GM21447 (cell line): Measurements from ENCODE around the gene NPFFR1.
A peak's percentile ranks its signal among the peaks of the same experiment; 100 is the strongest.

Source experiments
- ATAC-seq: cut with Tn5 transposase; IDR thresholded peaks from one replicate; pipeline ENCODE4 v1.9.1; 2021; ENCODE audit not compliant: unreplicated experiment

The NPFFR1 gene

DNA sequence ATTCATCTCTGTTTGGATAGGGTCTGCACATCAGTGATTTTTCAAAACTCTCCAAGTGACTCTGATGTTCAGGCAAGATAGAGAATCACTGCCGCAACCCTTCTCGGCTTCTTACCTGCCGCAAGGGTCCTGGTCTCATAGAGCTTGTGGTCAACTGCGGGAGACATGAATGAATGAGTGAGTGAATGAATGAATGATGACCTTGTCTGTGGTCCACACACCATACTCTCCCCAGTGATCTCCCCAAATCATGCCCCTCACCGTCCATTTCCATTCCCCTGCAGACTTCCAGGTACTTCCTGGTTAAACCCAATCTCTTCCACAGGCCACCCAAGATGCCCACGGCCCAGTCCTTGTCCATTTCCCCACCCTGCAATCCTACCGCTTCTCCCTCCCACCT, 5.9 kb upstream of the NPFFR1 start:
- no peak for ATAC-seq

DNA sequence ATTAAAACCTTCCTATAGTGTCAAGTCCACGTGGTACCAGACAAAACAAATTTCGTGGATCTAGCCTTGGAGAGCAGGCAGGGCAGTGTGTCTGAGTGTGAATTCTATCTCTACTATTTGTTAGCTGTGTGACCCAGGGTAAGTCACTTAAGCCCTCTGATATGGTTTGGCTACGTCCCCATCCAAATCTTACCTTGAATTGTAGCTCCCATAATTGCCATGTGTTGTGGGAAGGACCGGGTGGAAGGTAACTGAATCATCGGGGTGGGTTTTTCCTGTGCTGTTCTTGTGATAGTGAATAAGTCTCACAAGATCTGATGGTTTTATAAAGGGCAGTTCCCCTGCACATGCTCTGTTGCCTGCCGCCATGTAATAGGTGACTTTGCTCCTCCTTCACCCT, 2.8 kb upstream of the NPFFR1 start:
- no peak for ATAC-seq

DNA sequence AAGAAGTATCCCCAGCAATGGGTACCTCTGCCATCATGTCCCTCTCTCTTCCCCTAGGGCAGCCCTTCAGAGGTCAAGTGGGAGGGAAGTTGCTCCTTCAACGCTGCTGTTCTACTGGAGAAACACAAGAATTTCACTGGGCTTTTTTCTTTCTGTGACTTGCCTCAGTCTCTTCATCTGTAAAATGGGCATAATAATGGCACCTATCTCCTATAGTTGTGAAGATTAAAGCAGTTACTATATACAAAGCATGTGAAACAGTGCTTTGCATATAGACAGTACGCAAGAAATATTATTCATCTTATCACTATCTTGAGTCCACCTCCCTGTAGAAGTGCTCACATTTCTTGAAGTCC, 1.6 kb upstream of the NPFFR1 start:
- ATAC-seq, result no peak

DNA sequence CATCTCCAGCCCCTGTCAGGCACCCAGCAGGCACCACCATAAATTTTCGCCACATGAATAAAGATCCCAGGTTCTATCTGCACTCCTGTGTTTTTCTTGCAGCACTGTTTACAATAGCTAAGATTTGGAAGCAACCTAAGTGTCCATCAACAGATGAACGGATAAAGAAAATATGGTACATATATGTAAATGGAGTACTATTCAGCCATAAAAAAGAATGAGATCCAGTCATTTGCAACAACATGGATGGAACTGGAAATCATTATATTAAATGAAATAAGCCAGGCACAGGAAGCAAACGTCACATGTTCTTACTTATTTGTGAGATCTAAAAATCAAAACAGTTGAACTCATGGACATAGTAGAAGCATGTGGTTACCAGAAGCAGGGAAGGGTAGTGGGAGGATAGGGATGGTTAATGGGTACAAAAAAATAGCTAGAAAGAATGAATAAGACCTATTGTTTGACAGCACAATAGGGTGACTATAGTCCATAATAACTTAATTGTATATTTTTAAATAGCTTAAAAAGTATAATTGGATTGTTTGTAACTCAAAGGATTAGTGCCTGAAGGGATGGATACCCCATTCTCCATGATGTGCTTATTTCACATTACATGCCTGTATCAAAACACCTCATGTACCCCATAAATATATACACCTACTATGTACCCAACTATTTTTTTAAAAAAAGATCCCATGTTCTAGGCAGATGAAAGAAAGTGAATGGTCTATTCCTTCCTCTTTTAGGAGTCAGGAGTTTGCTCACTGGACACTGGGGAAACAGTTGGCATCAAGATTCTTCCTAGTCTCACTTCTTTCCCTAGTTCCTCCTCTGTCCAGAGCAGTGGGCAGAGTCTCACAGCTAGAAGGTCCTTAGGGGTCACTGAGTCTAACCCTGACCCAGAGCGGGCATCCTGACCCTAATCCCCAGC, 1.0 kb upstream of the NPFFR1 start:
- no peak for ATAC-seq

DNA sequence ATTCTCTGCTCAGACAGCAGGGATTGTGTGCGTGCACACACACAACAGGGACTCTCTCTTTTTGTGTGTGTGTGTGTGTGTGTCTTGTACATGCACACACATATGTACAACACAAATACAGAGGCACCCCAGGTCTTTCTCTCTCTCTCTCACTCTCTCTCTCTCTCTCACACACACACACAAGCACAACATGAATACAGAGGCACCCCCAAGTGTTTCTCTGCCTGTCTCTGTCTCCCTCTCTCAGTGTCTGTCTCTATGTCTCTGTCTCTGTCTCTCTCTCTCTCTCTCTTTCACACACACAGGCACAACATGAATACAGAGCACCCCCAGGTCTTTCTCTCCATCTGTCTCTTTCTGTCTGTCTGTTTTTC, 746 bp downstream of the NPFFR1 start:
- no peak for ATAC-seq

DNA sequence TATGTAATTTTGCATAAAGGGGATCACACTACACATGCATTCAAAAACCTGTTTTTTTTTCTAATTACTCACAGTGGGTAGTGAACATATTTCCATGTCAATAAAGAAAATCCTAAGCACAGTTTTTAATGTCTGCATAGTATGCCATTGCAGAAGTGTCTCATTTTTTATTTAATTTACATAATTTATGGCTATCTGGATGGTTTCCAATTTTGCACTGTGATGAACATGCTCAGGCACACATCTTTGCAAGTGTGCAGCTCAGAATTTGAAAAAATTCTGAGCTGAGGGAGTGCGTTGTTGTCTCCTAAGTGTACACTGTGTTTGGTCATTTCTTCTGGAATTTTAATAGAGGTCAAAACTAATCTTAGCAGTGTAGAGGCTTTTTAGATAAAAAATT, 2.2 kb downstream of the NPFFR1 start:
- no peak for ATAC-seq

DNA sequence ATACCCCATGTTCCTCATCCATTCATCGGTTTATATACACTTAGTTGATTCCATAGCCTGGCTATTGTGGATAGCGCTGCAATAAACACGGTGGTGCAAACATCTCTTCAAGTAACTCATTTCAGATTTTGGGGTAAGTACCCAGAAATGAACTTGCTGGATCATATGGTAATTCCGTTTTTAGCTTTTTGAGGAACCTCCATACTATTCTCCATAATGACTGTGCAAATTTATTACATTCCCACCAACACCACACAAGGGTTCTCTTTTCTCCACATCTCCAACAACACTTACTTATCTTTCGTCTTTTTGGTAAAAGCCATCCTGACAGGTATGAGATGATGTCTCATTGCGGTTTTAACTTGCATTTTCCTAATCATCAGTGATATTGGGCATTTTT, 3.7 kb downstream of the NPFFR1 start:
- no peak for ATAC-seq

DNA sequence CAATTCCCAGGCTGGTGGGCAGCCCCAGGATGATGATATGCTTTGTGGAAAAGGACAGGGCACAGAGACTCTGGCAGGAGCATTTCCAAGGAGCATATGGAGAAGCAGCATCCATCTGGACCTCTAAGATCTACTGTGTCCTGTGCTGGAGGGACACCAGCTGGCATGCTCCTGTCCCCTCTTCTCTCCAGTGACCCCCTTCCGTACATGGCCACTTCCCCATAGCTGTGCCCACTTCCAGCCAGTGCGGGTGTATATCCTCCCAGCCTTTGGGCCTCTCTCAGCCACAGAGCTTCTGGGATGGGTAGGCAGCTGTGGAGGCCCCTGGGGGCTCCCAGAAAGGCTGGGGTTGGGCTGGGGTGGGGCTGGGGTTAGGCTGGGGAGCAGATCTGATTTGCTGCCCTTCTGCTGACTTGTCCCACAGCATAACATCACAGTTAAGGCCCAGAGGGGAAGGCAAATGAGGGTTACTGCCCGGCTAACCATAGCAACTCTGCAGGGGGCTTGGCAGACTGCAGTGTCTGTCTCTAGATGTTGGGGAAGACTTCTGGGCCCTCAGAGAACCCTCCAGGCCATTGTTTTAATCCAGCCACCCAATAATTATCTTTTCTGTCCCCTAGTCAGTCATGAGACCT, 6.3 kb downstream of the NPFFR1 start:
- no peak for ATAC-seq

DNA sequence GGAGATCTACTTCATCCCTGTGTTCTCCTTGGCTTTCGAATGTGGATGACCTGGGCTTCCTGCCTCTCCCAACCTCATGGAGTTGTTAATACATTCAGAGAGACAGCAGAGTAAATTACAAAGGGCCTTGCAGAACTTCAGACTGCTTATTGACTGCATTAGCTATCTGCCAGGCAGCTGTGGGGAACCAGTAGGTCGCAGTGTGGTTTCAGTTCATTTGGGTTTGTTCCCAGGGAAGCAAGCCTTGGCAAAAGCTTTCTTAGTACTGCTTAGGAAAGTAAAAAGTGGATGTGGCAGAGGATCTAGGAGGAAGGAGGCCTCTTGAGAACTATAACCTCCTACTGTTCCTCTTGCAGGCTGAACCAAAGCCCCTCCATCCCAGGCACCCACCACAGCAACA, 9.2 kb downstream of the NPFFR1 start:
- no peak for ATAC-seq

DNA sequence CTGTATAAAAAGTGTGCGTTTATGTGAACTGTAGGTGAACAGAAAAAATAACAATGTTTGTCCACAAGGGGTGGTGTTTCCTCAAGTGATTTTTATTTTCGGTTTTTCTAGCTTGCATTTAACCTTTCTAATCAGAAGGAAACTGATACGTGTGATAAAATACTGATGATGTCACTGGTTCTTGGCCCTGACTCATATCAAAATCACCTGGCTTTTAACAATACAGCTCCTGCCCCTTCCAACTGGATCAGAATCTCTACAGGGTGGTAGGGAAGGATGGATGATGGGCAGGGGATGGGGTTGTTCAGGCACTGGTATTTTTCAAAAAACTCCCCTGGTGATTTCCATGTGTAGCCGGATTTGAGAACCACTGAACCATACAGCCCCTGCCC, 10.9 kb downstream of the NPFFR1 start:
- ATAC-seq, result peak; percentile 61

DNA sequence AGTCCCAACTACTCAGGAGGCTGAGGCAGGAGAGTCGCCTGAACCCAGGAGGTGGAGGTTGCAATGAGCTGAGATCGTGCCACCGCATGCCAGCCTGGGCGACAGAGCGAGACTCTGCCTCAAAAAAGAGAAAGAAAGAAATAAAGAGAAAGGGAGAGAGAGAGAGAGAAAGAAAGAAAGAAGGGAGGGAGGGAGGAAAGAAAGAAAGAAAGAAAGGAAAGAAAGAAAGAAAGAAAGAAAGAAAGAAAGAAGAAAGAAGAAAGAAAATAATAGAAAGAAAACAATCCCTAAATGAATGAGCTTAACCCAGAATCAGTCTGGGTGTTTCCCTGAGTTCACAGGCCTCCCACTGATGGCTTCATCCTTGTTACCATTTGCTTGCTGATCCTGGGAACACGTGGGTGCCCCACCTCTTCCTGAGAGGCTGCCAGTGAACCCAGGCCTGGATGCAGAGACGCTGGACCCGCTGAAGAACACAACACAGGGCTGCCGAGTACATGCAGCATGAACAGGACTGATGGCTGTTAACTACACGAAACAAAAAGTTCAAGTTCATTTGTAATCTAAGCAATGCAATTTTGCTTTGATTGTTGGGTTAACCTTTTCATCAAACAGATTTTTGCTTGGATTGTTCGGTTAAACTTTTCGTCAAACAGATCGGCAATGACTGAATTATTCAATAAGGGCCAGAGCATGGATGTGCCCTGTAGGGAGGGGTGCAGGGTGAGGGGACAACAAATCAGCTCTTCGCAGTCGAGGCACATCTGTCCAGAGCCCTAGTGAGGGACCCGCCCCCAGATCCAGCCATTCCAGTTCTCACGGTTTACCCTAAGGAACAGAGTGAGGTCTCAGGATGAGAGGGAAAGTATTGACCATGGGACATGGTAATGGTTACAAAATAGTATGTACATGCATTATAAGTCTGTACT, 11.5 kb downstream of the NPFFR1 start:
- no peak for ATAC-seq

DNA sequence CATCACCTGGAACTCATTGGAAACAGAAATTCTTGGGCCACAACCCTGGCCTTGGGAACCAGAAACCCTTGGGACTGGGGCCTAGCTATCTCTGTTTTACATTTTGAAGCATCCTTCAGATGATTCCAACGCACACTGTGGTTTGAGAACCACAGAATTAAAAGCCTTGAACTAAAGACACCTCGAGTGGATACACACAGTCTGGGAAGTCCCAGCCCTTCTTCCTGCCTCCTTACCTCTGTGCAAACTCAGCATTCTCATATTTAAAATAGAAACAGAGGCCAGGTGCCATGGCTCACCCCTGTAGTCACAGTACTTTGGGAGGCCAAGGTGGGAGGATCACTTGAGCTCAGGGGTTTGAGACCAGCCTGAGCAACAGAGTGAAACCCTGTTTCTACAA, 12.9 kb downstream of the NPFFR1 start:
- ATAC-seq, result no peak

DNA sequence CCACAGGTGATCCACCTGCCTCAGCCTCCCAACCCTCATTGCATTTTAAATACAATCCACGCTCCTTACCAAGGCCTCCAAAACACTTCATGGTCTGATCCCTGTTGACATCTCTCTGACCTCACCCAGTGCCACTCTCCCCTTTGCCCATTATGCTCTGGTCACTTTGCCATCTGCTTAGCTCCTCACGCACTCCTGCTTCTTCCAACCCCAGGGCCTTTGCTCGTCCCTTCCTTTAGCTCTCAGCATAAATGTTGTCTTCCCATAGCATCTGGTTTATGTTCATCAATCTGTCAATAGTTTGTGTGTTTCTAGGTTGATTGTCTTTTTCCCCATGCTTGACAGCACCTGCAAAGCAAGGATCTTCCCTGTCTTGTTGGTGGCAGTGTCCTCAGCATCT, 14.1 kb downstream of the NPFFR1 start:
- no peak for ATAC-seq

DNA sequence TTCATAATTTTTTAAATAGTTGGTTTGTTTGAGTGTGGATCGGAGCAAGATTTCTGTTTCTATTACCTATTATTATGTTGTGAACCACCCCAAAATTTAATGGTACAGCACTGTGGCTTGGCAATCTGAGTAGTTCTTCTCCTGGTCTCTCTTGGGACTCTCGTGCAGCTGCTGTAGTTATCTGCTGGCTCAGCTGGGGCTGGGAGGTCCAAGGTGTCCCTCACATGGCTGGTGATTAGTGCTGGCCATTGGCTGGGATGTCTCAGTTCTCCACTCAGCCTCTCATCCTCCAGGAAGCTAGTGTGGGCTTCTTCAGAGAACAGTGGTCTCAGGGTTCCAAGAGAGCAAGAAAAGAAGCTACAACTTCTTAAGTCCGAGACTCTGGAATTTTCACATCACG, 15.4 kb downstream of the NPFFR1 start:
- ATAC-seq, result no peak

DNA sequence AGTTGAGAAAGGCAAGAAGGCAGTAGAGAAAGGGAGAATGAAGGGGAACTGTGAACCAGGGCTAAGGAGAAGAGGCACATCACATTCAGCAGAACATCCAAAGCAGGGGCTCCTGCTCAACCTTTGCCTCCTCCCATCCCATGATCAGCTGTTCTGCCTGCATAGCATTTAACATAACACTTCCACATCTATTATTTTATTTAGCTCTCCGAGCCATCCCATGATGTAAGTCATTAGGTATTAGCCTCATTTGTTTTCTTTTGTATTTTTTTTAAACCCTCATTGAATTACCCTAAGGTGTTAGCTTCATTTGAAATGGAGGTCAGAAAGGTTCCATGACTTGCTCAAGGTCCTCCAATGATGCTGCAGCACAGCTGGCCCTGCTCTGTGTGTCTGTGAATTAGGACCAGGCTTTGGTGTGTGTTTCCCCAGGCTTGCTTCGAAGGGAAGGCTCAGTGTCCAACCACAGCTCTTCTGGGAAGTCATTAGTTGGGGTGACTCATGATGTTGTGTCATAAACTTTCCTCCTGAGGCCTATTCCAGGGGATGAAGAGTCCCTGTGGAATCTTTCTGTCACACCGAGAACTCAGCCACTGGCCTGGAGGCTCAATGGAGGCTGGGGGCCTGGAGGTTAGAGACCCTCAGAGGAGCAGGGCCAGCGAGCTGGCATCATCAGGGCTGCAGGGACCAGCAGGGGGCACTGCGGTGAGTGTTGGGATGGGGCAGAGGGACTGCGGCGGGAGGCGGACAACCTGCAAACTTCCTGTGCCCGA, 16.5 kb downstream of the NPFFR1 start:
- ATAC-seq, result no peak

DNA sequence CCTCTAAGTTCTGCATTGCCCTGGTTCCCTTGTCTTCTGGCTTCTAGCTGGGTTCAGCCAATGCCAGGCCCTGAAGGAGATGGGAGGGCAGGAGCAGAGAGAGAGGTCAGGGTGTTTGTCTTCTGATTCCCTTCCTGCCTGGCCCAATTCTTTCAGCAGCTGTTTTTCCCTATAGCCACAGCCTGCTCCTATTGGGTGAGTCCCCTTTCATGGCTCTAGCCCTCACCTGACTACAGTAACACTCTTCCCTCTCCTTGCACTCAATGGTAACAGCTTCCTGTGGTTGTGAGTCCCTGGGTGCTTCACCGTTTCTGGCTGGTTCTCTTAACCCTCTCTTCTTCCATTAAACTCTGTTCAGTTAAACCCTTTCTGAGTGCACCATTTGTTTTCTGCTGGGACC, 17.1 kb downstream of the NPFFR1 start:
- no peak for ATAC-seq

DNA sequence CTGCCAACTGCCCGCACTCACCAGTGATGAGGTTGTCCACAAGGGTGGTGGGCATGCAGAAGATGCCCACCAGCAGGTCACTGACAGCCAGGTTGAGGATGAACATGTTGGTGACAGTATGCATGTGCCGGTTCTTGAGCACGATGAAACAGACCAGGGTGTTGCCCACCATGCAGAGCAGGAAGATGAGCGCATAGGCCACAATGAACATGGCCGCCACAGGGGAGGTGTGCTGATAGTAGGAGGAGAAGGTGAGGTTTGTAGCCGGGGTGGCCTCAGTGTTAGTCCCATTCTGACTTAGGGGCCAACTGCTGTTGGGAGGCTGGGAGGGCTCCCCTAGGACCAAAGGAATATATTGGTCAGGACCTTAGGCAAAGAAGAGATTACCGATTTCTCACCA, 17.7 kb downstream of the NPFFR1 start:
- no peak for ATAC-seq

DNA sequence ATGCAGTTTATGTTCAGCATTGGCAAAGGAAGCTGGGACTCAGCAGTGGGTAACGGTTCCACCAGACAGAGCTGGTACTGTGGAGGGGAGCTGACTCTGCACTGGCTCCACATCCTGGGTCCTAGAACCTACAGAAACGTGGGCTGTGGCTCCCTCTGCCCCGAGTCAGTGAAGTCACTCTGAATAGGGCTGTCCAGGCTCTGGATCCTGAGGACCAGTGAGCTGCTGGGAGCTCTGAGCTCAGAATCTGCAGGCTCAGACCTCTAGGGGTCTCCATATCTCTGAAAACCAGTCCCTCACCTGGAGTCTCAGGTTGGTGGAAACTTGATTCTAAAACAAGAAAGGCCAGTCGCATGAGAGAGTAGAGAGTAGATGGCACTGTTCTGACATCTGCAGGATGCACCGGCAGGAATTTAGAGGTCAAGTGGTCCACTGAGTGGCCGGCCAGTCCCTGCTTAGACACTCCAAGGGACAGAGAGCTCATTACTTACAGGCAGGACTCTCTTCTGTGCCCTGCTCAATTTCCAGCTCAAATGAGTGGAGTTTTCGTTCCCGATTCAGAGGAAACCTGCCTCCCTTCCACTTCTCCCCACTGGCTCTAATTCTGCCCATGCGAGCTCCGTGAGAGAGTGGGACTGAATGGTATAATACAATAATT, 18.6 kb downstream of the NPFFR1 start:
- ATAC-seq, result no peak

DNA sequence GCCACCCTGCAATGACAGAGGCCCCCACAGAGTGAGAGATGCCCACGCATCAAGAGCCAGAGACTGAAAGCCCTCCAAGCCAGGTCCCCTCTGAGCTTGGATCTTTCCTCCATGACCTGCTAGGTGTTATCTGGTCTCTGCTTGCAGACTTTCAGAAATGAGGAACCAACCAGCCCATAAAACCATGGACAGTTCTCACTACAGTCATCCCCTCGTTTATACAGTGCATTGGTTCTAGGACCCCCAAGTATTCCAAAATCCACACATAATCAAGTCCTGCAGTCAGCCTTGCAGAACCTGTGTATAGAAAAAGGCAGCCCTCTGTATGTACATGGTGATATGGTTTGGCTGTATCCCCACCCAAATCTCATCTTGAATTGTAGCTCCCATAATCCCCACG, 23.1 kb downstream of the NPFFR1 start:
- ATAC-seq, result no peak

DNA sequence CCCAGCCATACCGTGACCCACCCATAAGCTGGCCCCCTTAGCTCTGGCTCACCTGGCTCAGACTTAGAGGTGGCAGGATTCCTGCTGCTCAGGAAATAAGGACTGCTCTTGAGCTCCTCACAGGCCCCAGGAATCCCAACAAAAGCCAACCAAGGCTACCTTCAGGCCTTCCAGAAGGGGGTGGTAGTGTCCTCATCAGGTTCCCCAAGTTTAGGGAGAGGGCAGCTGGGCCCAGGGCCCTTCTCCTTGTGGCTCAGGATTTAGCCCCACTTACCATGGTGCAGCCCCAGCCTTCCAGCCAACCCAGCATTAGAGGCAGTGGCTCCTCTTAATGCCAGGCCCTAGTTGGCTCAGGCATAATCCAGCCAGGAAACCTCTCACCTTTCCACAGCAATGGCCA, 23.5 kb downstream of the NPFFR1 start:
- ATAC-seq, result no peak
